Esophagus squamous epithelium (tissue), 4 donors: Measurements from ENCODE around the gene MICAL2.

ENCODE experiments used
- POLR2A ChIP-seq, 4 donors: fragments of 450-650 bp; IDR thresholded peaks; one replicate each; pipeline ENCODE4 v1.6.1; 2017; ENCODE audit warnings: antibody characterized with exemption in 4 of 4, mild to moderate bottlenecking in 4 of 4, moderate library complexity in 3 of 4
- TF ChIP-seq, protein P1 (sequence below), 6 experiments: fragments of 450-650 bp in 4 of 6; fragments of 200-600 bp in 2 of 6; sonication (generic) in 2 of 6; IDR thresholded peaks; one replicate each; pipeline ENCODE4 v1.5.1; 2016 to 2019; ENCODE audit warnings: antibody characterized with exemption in 6 of 6, mild to moderate bottlenecking in 4 of 6, moderate library complexity in 4 of 6

DNA sequence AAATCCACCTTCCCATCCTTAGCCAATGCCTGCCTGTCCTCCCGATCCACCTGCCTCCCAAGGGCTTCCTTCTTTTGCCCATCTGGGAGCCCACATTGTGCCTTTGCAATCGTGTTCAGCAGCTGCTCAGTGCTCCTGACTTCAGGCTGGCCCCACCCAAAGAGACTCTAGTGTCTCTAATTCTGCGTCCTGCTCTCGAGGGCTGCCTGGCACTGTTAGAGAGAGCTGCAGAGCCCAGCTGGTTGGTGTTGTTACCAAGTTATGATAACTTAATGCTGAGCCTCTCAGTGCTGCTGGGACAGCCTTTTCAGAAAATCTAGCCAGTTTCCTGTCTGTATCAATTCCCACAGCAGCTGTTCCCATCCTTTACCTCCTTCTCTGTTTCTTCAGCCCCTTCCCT is 69.1 kb downstream of the MICAL2 start:
- TF ChIP-seq, protein P1, sequence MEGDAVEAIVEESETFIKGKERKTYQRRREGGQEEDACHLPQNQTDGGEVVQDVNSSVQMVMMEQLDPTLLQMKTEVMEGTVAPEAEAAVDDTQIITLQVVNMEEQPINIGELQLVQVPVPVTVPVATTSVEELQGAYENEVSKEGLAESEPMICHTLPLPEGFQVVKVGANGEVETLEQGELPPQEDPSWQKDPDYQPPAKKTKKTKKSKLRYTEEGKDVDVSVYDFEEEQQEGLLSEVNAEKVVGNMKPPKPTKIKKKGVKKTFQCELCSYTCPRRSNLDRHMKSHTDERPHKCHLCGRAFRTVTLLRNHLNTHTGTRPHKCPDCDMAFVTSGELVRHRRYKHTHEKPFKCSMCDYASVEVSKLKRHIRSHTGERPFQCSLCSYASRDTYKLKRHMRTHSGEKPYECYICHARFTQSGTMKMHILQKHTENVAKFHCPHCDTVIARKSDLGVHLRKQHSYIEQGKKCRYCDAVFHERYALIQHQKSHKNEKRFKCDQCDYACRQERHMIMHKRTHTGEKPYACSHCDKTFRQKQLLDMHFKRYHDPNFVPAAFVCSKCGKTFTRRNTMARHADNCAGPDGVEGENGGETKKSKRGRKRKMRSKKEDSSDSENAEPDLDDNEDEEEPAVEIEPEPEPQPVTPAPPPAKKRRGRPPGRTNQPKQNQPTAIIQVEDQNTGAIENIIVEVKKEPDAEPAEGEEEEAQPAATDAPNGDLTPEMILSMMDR (IDR thresholded peaks at IDR 0.05): no peak
- no peak for TF ChIP-seq POLR2A (IDR thresholded peaks at IDR 0.05)
